ENCODE results near the gene SUCLG1. TPM values are rescaled to one million over a fixed set of nuclear protein-coding genes. Genes with fewer than 3 reads are reported as not detected.

Gene SUCLG1
- total and polyA plus RNA-seq, 2 of the 8 experiments (the other 6 are each of a cell fraction or from before 2014, with no cell fraction given), result 19.9 to 40.0 TPM

DNA sequence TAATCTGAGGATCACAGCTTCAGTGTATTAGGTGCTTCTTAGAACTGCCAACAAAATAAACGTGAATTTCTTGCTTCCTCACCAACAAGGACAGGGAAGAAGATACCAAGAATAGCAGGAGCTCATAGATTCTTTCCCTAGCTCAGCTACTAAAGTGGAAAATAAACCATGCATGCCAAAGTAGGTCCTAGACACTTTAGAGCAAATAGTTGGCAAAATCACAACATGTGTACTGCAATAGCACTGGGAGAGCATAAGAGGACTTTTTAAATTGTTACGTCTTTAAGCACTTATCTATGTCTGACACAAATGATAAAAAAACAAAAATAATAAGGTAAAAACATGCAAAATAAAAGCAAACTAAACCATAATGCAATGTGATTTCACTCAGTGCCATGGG, 49.5 kb downstream of the SUCLG1 start:
- Histone ChIP-seq H3K23ac (ENCODE audit: insufficient read length) (no peak overlapping the region), H3K23me2 (ENCODE audit: low read depth, low read length) (no peaks in the 10 kb centered on the region), H4K8ac (ENCODE audit: extremely low read depth, insufficient read depth, low read length) (no peak overlapping the region), H3K4me2 (ENCODE audit: insufficient read depth in 1 of 2, low read depth in 2 of 2, low read length in 2 of 2) (no peak overlapping the region), H3K79me2 (ENCODE audit: control insufficient read depth in 1 of 2, insufficient read depth in 2 of 2, low read length in 2 of 2) (no peaks in the 10 kb centered on the region), H2BK12ac (ENCODE audit: low read depth, low read length) (no peak overlapping the region), H3K56ac (replicated peaks; ENCODE audit: insufficient read length, low read depth, low read length) (no peak overlapping the region), H3K4me1 (replicated peaks in 1 of 4; ENCODE audit: control insufficient read depth in 3 of 4, insufficient read depth in 4 of 4, low read length in 3 of 4) (no peaks in the 10 kb centered on the region), H2AK5ac (ENCODE audit: low read depth, low read length) (no peak overlapping the region), H3K36me3 (ENCODE audit: control insufficient read depth in 2 of 4, insufficient read depth in 4 of 4, low read length in 3 of 4) (no peaks in the 10 kb centered on the region), H3K4me3 (ENCODE audit: extremely low read depth in 1 of 4, insufficient read depth in 2 of 4, low read depth in 3 of 4, low read length in 4 of 4) (no peak overlapping the region), H4K91ac (replicated peaks; ENCODE audit: insufficient read length, low read length) (no peak overlapping the region), H2BK20ac (ENCODE audit: low read length) (no peak overlapping the region), H2BK15ac (ENCODE audit: low read length) (no peak overlapping the region), H4K20me1 (replicated peaks in 1 of 2; ENCODE audit: control insufficient read depth in 1 of 2, insufficient read depth in 2 of 2, low read length in 2 of 2) (no peaks in the 10 kb centered on the region), H3K27ac (ENCODE audit: low read depth, low read length) (no peak overlapping the region), H2BK5ac (ENCODE audit: low read depth, low read length) (no peak overlapping the region), H3K9ac (replicated peaks in 1 of 4; ENCODE audit: extremely low read depth in 1 of 4, low read depth in 3 of 4, low read length in 3 of 4) (no peak overlapping the region), H3K79me1 (ENCODE audit: low read depth, low read length) (no peaks in the 10 kb centered on the region), H2AFZ (ENCODE audit: low read length) (no peak overlapping the region), H4K5ac (ENCODE audit: insufficient read length, low read depth, low read length) (no peak overlapping the region), H3K9me3 (ENCODE audit: insufficient read depth in 2 of 2, low read depth in 1 of 2, low read length in 1 of 2) (no peaks in the 10 kb centered on the region), H2BK120ac (replicated peaks; ENCODE audit: low read depth, low read length) (no peak overlapping the region), H3K14ac (ENCODE audit: insufficient read length) (no peak overlapping the region), H3K4ac (replicated peaks; ENCODE audit: insufficient read length, low read depth, low read length) (no peak overlapping the region), H3K27me3 (replicated peaks in 1 of 4; ENCODE audit: control insufficient read depth in 3 of 4, extremely low read depth in 1 of 4, insufficient read depth in 3 of 4, low read length in 3 of 4) (no peaks in the 10 kb centered on the region), H3K18ac (ENCODE audit: extremely low read depth, low read length) (no peak overlapping the region)
- no peak for FAIRE-seq
- CTCF ChIA-PET (ENCODE audit: partially characterized antibody), result interaction anchor here (0.6 to 1.1 kb wide), 2 partner anchors 14 to 94 kb away, joined by 3 read pairs; no protein-coding TSS in a partner anchor
- POLR2A ChIA-PET (ENCODE audit: partially characterized antibody), result no interaction called here
- DNase-seq (ENCODE audit: low read depth in 1 of 2, low spot score in 2 of 2), result no peak
- WGBS, 2 experiments (ENCODE audit: extremely low coverage in 1 of 2, insufficient coverage in 1 of 2, insufficient read length in 1 of 2, insufficient replicate concordance in 2 of 2, low coverage in 1 of 2, low lambda C conversion rate in 2 of 2, missing lambda C conversion rate in 1 of 2), result 90% methylated on average over 2 of the region's 2 CpGs; no CpG with 5 or more reads in 1 of the 2 experiments
- TF ChIP-seq EP300 (IDR thresholded peaks at IDR 0.05; ENCODE audit: borderline replicate concordance in 1 of 2, low read depth in 2 of 2, low read length in 2 of 2) (no peak), NANOG (IDR thresholded peaks at IDR 0.05; ENCODE audit: insufficient read depth, low read depth, low read length, poor library complexity, severe bottlenecking) (no peak), SIRT6 (IDR thresholded peaks at IDR 0.05; ENCODE audit: low read length) (no peak), NRF1 (IDR thresholded peaks at IDR 0.05; ENCODE audit: low read depth, low read length) (no peak), SP2 (IDR thresholded peaks at IDR 0.05; ENCODE audit: low read length) (no peak), SP4 (IDR thresholded peaks at IDR 0.05; ENCODE audit: low read length) (no peak), SIX5 (IDR thresholded peaks at IDR 0.05; ENCODE audit: low read depth, low read length) (no peak), JUND (IDR thresholded peaks at IDR 0.05; ENCODE audit: low read length) (no peak), EGR1 (IDR thresholded peaks at IDR 0.05; ENCODE audit: borderline replicate concordance, low read depth, low read length) (no peak), SAP30 (IDR thresholded peaks at IDR 0.05; ENCODE audit: insufficient read depth, insufficient replicate concordance, low read length) (no peak)
- TF ChIP-seq, protein P1, sequence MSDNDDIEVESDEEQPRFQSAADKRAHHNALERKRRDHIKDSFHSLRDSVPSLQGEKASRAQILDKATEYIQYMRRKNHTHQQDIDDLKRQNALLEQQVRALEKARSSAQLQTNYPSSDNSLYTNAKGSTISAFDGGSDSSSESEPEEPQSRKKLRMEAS (IDR thresholded peaks at IDR 0.05), result no peak
- TF ChIP-seq, protein P2, sequence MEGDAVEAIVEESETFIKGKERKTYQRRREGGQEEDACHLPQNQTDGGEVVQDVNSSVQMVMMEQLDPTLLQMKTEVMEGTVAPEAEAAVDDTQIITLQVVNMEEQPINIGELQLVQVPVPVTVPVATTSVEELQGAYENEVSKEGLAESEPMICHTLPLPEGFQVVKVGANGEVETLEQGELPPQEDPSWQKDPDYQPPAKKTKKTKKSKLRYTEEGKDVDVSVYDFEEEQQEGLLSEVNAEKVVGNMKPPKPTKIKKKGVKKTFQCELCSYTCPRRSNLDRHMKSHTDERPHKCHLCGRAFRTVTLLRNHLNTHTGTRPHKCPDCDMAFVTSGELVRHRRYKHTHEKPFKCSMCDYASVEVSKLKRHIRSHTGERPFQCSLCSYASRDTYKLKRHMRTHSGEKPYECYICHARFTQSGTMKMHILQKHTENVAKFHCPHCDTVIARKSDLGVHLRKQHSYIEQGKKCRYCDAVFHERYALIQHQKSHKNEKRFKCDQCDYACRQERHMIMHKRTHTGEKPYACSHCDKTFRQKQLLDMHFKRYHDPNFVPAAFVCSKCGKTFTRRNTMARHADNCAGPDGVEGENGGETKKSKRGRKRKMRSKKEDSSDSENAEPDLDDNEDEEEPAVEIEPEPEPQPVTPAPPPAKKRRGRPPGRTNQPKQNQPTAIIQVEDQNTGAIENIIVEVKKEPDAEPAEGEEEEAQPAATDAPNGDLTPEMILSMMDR (IDR thresholded peaks at IDR 0.05; ENCODE audit: control extremely low read depth in 1 of 3, insufficient read depth in 1 of 3, low read depth in 1 of 3, low read length in 3 of 3), result no peak

All from H1 (cell line).